Activated CD8-positive, alpha-beta T cell treated with anti-CD3 and anti-CD28 coated beads, Interleukin-2, amount 10 ng/mL, durations not matched to agents 7 days and 5 days (primary cell): ENCODE data around the gene MPP7. TPM values are rescaled to one million over a fixed set of nuclear protein-coding genes. Genes with fewer than 3 reads are reported as not detected.
"Not testable (repeated sequence)": the region's sequence is repeated elsewhere in the genome, so short reads cannot be mapped to it uniquely, and the experiment has no call there.

ENCODE experiments used
- ATAC-seq: fragments of 150-1000 bp; cut with Tn5 transposase; one replicate; pipeline ENCODE4 v1.10.0; 2021; ENCODE audit warnings: moderate library complexity
- CTCF ChIA-PET: fragments of 350-600 bp; sonication (Branson Sonifier 250); formaldehyde crosslinking; loops from one replicate; lab custom pipeline; 2021; ENCODE audit warnings: antibody characterized with exemption; lab: Charles Lee
- POLR2A ChIA-PET: fragments of 350-600 bp; sonication (Branson Sonifier 250); formaldehyde crosslinking; loops from one replicate; lab custom pipeline; 2021; ENCODE audit warnings: antibody characterized with exemption; lab: Charles Lee
- DNase-seq: peaks from one replicate; pipeline ENCODE4 v3.0.0-alpha.2; 2020
- H3K27ac Mint-ChIP-seq: one replicate; pipeline ENCODE4 v1.8.0; 2021; ENCODE audit warnings: mild to moderate bottlenecking, mixed read lengths
- H3K27me3 Mint-ChIP-seq: one replicate; pipeline ENCODE4 v1.8.0; 2021; ENCODE audit warnings: low read depth, mixed read lengths
- H3K36me3 Mint-ChIP-seq: one replicate; pipeline ENCODE4 v1.8.0; 2021; ENCODE audit warnings: low read depth, mixed read lengths
- H3K4me1 Mint-ChIP-seq: one replicate; pipeline ENCODE4 v1.8.0; 2021; ENCODE audit warnings: low read depth, mixed read lengths
- H3K4me3 Mint-ChIP-seq: one replicate; pipeline ENCODE4 v1.8.0; 2021; ENCODE audit warnings: mild to moderate bottlenecking, mixed read lengths
- H3K9me3 Mint-ChIP-seq: one replicate; pipeline ENCODE4 v1.8.0; 2022; ENCODE audit warnings: mixed read lengths; ENCODE audit not compliant: insufficient read depth
- total RNA-seq, 2 experiments: library from RNA; stranded (reverse); gene quantifications; one replicate each; pipeline ENCODE4 v1.2.3, GENCODE V29; 2021

Gene MPP7
- total RNA-seq, 2 experiments from 2014 or later: 13.0 to 13.5 TPM

DNA sequence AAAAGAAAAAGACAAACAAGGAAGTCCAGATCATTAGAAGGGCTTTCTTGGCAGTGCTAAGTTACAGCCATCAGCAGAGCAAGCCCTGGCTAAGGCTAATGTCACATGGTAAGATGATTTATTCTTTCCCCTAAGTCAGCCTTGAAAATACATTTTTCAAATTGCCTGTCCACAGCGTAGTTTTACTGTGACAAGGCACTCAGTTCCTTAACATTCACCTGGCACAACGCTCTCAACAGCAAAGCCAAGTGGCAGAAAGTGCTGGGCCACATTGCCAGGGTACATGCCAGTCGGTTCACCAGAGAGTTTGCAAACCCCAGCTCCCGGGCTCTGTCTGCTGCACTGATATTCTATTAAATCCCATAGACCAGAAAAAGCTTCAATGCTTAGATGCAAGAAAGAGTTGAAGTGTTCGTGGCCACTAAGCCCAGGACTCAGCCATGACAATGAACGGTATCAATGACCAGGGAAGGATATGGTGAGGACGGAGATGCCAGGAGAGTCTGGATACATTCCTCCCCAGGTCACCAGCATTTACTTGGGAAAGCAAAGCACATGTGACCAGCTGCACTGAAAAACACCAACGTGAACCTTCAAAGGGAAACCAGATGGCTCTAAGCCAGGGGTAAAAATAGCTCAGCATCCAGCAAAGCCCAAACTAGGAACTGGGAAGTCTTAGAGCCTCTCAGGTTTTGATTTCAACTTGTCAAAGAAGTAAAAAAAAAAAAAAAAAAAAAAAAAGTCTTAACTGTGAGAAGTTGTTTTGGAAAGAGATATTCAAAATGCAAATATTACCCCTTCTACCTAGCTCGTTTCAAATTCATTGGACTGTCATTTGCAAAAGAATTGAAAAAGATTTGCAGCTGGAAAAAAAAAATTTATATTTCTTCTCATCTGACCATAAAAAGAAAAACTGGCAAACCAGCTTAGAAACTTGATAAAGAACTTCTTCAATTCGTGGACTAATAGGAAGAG lies 23.9 kb upstream of the MPP7 start:
- Mint-ChIP-seq H3K27me3 (no peaks in the 10 kb centered on the region), H3K27ac (no peak overlapping the region), H3K36me3 (peaks cover 3% of the 10 kb centered on the region), H3K4me1 (peaks cover 36% of the 10 kb centered on the region), H3K9me3 (no peaks in the 10 kb centered on the region), H3K4me3 (no peak overlapping the region)
- ChIA-PET POLR2A (interaction anchor here (1.4 to 3.2 kb wide), 3 partner anchors 8 to 42 kb away, joined by 6 to 15 read pairs (median 9); partner anchors contain the start of gene MPP7), CTCF (interaction anchor here (0.8 to 11.1 kb wide), 7 partner anchors 19 to 76 kb away, joined by 3 to 183 read pairs (median 4); partner anchors contain the start of gene MPP7)
- DNase-seq: no peak
- ATAC-seq: no peak

- POLR2A ChIA-PET: no interaction called here
- no peaks in the 10 kb centered on the region for H3K4me1 Mint-ChIP-seq
- H3K27me3 Mint-ChIP-seq: no peaks in the 10 kb centered on the region
- ATAC-seq (no peak), DNase-seq (no peak)
- H3K36me3 Mint-ChIP-seq: no peaks in the 10 kb centered on the region
- no peaks in the 10 kb centered on the region for H3K9me3 Mint-ChIP-seq
- H3K27ac Mint-ChIP-seq: no peak overlapping the region
- CTCF ChIA-PET: interaction anchor here (1.0 to 3.0 kb wide), 4 partner anchors 11 to 73 kb away, joined by 3 to 12 read pairs (median 6); partner anchors contain the start of gene MPP7
- no peak overlapping the region for H3K4me3 Mint-ChIP-seq
Observed at GRCh38 chr10:28320799-28321198, 17.9 kb upstream of the MPP7 start.

DNA sequence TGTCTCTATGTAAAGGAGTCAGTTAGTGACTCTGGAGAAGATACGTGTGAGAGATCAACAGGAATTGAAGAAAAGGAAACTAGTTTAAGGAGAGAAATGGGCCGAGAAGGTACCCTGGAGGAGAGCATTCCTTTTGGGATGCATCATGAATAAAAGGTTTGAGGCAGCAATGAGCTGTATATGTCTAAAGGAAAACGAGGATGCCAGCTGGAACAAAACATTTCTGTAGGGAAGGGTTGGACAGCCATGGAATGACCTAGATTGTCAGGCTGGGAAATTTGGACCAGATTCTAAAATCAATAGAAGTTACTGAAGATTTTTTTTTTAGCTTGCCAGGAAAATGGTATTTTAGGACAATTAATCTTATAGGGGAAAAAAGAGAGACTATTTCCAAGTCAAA lies 17.2 kb upstream of the MPP7 start:
- H3K4me3 Mint-ChIP-seq: no peak overlapping the region
- H3K9me3 Mint-ChIP-seq: no peaks in the 10 kb centered on the region
- H3K36me3 Mint-ChIP-seq: no peaks in the 10 kb centered on the region
- no peak for DNase-seq
- ChIA-PET POLR2A (no interaction called here), CTCF (interaction anchor here (1.0 to 3.0 kb wide), 6 partner anchors 8 to 73 kb away, joined by 3 to 12 read pairs (median 4); partner anchors contain the start of gene MPP7)
- no peak overlapping the region for H3K27ac Mint-ChIP-seq
- no peaks in the 10 kb centered on the region for H3K27me3 Mint-ChIP-seq
- ATAC-seq: no peak
- H3K4me1 Mint-ChIP-seq: no peaks in the 10 kb centered on the region

GRCh38 chr10:28319061-28319460 lies 16.2 kb upstream of the MPP7 start:
- POLR2A ChIA-PET, H3K4me1 Mint-ChIP-seq, H3K4me3 Mint-ChIP-seq, ATAC-seq, DNase-seq, H3K9me3 Mint-ChIP-seq, H3K27ac Mint-ChIP-seq, H3K27me3 Mint-ChIP-seq, H3K36me3 Mint-ChIP-seq: not testable (repeated sequence)
- CTCF ChIA-PET: interaction anchor here (0.8 to 1.6 kb wide), 2 partner anchors 11 to 62 kb away, joined by 3 to 4 read pairs; no protein-coding TSS in a partner anchor

DNA sequence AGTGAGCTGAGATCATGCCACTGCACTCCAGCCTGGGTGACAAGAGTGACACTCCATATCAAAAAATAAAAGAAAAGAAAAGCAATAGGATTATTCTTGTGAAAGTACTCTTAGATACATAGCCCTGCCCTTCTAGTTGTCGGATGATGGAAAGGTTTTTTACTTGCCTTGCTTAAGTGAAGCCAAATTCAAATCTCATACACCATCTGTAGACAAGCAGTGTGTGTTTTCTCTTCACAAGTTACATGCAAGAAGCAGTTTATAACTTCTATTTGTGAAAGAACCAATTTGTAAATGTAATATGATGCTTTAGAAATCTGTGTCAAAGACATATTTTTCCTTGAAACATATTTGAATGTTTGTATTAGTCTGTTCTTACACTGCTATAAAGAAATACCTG lies 15.8 kb upstream of the MPP7 start:
- DNase-seq: no peak
- no peak for ATAC-seq
- ChIA-PET POLR2A (no interaction called here), CTCF (no interaction called here)
- Mint-ChIP-seq H3K9me3 (no peaks in the 10 kb centered on the region), H3K27me3 (no peaks in the 10 kb centered on the region), H3K4me3 (no peak overlapping the region), H3K27ac (no peak overlapping the region), H3K4me1 (no peaks in the 10 kb centered on the region), H3K36me3 (no peaks in the 10 kb centered on the region)

DNA sequence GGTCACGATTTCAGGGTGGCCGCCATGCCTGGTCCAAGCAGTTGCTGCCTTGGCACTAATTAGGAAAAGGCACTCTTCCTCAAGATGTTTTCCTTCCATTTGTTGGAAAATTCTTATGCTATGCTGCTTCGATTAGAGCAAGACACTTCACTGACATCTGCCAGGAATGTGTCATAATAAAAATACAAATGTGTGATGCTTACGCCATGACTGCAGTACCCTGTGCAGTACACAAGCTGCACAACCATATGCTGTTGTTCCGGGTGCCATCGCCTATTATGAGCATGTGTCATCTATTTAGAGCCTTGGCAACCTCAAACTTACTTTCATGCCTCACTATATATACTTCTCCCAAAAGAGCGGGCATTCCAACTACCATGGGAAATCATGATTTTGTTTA lies 14.9 kb upstream of the MPP7 start:
- Mint-ChIP-seq H3K9me3 (no peaks in the 10 kb centered on the region), H3K36me3 (no peaks in the 10 kb centered on the region), H3K27ac (no peak overlapping the region), H3K27me3 (no peaks in the 10 kb centered on the region), H3K4me1 (no peaks in the 10 kb centered on the region), H3K4me3 (no peak overlapping the region)
- ChIA-PET POLR2A (no interaction called here), CTCF (interaction anchor here (1.0 to 2.6 kb wide), 2 partner anchors 15 kb away, joined by 3 to 13 read pairs; partner anchors contain the start of gene MPP7)
- DNase-seq (no peak), ATAC-seq (no peak)

GRCh38 chr10:28316696-28317095 lies 13.8 kb upstream of the MPP7 start:
- no peak for DNase-seq
- Mint-ChIP-seq H3K4me1 (no peaks in the 10 kb centered on the region), H3K27me3 (no peaks in the 10 kb centered on the region), H3K4me3 (no peak overlapping the region), H3K36me3 (peaks cover 4% of the 10 kb centered on the region), H3K27ac (no peak overlapping the region), H3K9me3 (no peaks in the 10 kb centered on the region)
- CTCF ChIA-PET: interaction anchor here (1.0 to 2.6 kb wide), 4 partner anchors 11 to 65 kb away, joined by 3 to 13 read pairs (median 5); partner anchors contain the start of gene MPP7
- ATAC-seq: no peak
- POLR2A ChIA-PET: interaction anchor here (0.5 kb wide), 1 partner anchor 52 kb away, joined by 3 read pairs; no protein-coding TSS in a partner anchor

- Mint-ChIP-seq H3K9me3 (no peaks in the 10 kb centered on the region), H3K27ac (no peak overlapping the region), H3K4me3 (no peak overlapping the region), H3K27me3 (no peaks in the 10 kb centered on the region), H3K36me3 (peaks cover 4% of the 10 kb centered on the region), H3K4me1 (no peaks in the 10 kb centered on the region)
- ATAC-seq (no peak), DNase-seq (no peak)
- POLR2A ChIA-PET: no interaction called here
- CTCF ChIA-PET: interaction anchor here (1.0 to 1.6 kb wide), 4 partner anchors 10 to 66 kb away, joined by 3 to 5 read pairs (median 4); partner anchors contain the start of gene MPP7
Observed at GRCh38 chr10:28315140-28315539, 12.3 kb upstream of the MPP7 start.

DNA sequence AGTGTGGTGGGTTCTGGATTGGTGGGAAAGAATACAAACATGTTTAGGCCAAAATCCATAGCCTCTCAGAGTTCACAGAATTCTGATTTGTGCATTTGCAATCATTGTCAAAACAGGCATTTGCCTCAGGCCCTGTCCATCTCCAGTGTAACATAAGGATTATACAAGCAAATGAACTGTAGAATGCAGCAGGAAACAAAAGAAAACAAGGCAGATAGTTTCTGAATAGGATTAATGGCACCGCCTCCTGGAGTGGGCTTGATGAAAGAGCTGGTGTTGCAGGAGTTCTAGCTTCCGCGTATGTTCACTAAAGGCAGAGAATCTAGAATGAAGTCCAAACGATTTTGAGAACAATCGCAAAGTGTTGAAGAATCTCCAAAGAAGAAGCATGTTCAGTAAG lies 11.3 kb upstream of the MPP7 start:
- CTCF ChIA-PET: interaction anchor here (1.1 to 1.5 kb wide), 2 partner anchors 11 to 67 kb away, joined by 4 to 5 read pairs; partner anchors contain the start of gene MPP7
- POLR2A ChIA-PET: no interaction called here
- DNase-seq: no peak
- no peaks in the 10 kb centered on the region for H3K4me1 Mint-ChIP-seq
- no peak overlapping the region for H3K27ac Mint-ChIP-seq
- peaks cover 4% of the 10 kb centered on the region for H3K36me3 Mint-ChIP-seq
- H3K4me3 Mint-ChIP-seq: no peak overlapping the region
- ATAC-seq: no peak
- H3K27me3 Mint-ChIP-seq: no peaks in the 10 kb centered on the region
- H3K9me3 Mint-ChIP-seq: no peaks in the 10 kb centered on the region

GRCh38 chr10:28312572-28312971 lies 9.7 kb upstream of the MPP7 start:
- H3K27ac Mint-ChIP-seq: no peak overlapping the region
- ATAC-seq: no peak
- CTCF ChIA-PET: interaction anchor here (0.8 to 3.3 kb wide), 4 partner anchors 10 to 133 kb away, joined by 3 to 24 read pairs (median 4); partner anchors contain the start of gene MPP7
- H3K9me3 Mint-ChIP-seq: no peaks in the 10 kb centered on the region
- H3K4me1 Mint-ChIP-seq: peaks cover 3% of the 10 kb centered on the region
- H3K4me3 Mint-ChIP-seq: no peak overlapping the region
- H3K27me3 Mint-ChIP-seq: peaks cover 2% of the 10 kb centered on the region
- H3K36me3 Mint-ChIP-seq: peaks cover 4% of the 10 kb centered on the region
- DNase-seq: no peak
- POLR2A ChIA-PET: no interaction called here

DNA sequence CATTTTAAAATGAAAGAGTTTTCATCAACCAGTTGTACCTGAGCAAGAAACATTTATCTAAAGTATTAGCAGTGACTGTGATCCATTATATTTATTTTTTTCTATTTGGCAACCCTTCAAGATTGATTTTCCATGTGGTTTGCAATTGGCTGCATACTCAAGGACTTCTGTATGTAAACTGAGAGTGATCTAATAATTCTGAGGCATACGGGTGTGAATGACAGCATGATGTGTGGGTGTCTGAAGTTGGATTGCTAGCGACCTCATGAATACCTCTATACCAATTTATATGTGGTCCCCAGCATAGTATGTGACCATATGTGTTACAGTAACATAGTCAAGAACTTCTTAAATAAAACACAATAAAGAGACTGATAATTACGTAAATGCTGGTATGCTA lies 8.2 kb upstream of the MPP7 start:
- Mint-ChIP-seq H3K4me1 (peaks cover 3% of the 10 kb centered on the region), H3K9me3 (no peaks in the 10 kb centered on the region), H3K4me3 (no peak overlapping the region), H3K36me3 (peaks cover 4% of the 10 kb centered on the region), H3K27ac (no peak overlapping the region), H3K27me3 (peaks cover 2% of the 10 kb centered on the region)
- ChIA-PET CTCF (interaction anchor here (1.7 to 3.3 kb wide), 2 partner anchors 8 to 19 kb away, joined by 6 to 24 read pairs; partner anchors contain the start of gene MPP7), POLR2A (no interaction called here)
- DNase-seq (no peak), ATAC-seq (no peak)
